HG03378 (cell line): ENCODE measurements around the gene WWC1.

ENCODE experiments used
- ATAC-seq: cut with Tn5 transposase; IDR thresholded peaks from one replicate; pipeline ENCODE4 v1.9.1; 2021; ENCODE audit warnings: mild to moderate bottlenecking, moderate library complexity; ENCODE audit not compliant: unreplicated experiment

WWC1 gene

GRCh38 chr5:168407211-168407610 is 115.8 kb downstream of the WWC1 start:
- ATAC-seq = no peak

- ATAC-seq = no peak
Observed at GRCh38 chr5:168408561-168409305, 117.3 kb downstream of the WWC1 start.

GRCh38 chr5:168409591-168410458 is 118.4 kb downstream of the WWC1 start:
- ATAC-seq = no peak

- no peak for ATAC-seq
Observed at GRCh38 chr5:168411871-168412270, 120.4 kb downstream of the WWC1 start.

GRCh38 chr5:168413062-168413461 is 121.6 kb downstream of the WWC1 start:
- no peak for ATAC-seq

GRCh38 chr5:168413596-168413995 is 122.2 kb downstream of the WWC1 start:
- no peak for ATAC-seq

GRCh38 chr5:168415401-168415800 is 124.0 kb downstream of the WWC1 start:
- no peak for ATAC-seq

GRCh38 chr5:168415971-168416370 is 124.5 kb downstream of the WWC1 start:
- ATAC-seq = no peak

- ATAC-seq = no peak
Observed at GRCh38 chr5:168417731-168418429, 126.4 kb downstream of the WWC1 start.

- no peak for ATAC-seq
Observed at GRCh38 chr5:168420461-168420860, 129.0 kb downstream of the WWC1 start.

- no peak for ATAC-seq
Observed at GRCh38 chr5:168422431-168422830, 131.0 kb downstream of the WWC1 start.

GRCh38 chr5:168423478-168423877 is 132.0 kb downstream of the WWC1 start:
- no peak for ATAC-seq

GRCh38 chr5:168423971-168424370 is 132.5 kb downstream of the WWC1 start:
- ATAC-seq = no peak

- ATAC-seq = no peak
Observed at GRCh38 chr5:168424594-168425323, 133.3 kb downstream of the WWC1 start.

GRCh38 chr5:168426007-168426863 is 134.8 kb downstream of the WWC1 start:
- no peak for ATAC-seq

- no peak for ATAC-seq
Observed at GRCh38 chr5:168426864-168427172, 135.4 kb downstream of the WWC1 start.

GRCh38 chr5:168427224-168427623 is 135.8 kb downstream of the WWC1 start:
- no peak for ATAC-seq

GRCh38 chr5:168428552-168428951 is 137.1 kb downstream of the WWC1 start:
- no peak for ATAC-seq

GRCh38 chr5:168430296-168430695 is 138.9 kb downstream of the WWC1 start:
- ATAC-seq = no peak

GRCh38 chr5:168432903-168433302 is 141.5 kb downstream of the WWC1 start:
- ATAC-seq = no peak
